ENCODE measurements around the gene ACKR2.

DNA sequence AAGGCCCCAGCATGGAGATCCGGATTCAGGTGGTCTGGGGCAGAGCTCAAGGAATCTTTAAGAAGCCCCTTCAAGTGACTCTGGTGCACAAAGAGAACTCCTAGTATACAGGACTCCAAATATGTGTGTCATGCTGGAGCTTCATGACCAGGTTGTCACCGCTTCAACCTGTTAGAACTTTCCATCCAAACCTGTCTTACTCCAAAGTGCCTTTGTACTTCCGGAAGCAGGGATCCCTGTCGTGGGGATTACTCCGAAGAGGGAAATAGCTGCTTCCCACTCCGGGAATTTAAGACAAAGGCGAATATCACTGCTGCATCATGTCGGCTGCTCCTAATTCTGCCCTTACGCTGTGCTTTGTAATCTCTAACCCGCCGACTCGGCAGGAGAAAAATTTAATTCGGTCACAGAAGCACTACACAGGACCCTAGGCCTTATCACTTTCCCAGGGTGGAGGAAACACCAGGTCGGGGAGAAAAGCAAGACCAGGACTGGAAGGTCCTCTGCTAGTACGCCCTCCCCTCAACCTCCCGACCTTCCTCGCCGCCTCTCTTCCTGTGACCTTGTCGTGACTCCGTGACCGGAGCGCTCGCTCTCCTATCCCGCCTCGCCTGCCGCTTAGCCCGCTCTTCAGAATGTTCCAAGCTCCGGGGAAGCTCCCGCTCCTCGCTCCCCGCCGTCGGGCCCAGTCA, 5.7 kb upstream of the ACKR2 start:
- TF ChIP-seq, protein P1, sequence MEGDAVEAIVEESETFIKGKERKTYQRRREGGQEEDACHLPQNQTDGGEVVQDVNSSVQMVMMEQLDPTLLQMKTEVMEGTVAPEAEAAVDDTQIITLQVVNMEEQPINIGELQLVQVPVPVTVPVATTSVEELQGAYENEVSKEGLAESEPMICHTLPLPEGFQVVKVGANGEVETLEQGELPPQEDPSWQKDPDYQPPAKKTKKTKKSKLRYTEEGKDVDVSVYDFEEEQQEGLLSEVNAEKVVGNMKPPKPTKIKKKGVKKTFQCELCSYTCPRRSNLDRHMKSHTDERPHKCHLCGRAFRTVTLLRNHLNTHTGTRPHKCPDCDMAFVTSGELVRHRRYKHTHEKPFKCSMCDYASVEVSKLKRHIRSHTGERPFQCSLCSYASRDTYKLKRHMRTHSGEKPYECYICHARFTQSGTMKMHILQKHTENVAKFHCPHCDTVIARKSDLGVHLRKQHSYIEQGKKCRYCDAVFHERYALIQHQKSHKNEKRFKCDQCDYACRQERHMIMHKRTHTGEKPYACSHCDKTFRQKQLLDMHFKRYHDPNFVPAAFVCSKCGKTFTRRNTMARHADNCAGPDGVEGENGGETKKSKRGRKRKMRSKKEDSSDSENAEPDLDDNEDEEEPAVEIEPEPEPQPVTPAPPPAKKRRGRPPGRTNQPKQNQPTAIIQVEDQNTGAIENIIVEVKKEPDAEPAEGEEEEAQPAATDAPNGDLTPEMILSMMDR (IDR thresholded peaks at IDR 0.05) = no peak
- no peak for TF ChIP-seq EP300 (IDR thresholded peaks at IDR 0.05; ENCODE audit: low read depth)
- no peak for TF ChIP-seq POLR2A (IDR thresholded peaks at IDR 0.05)

Measured in transverse colon (tissue), 3 donors.